Left cardiac atrium (tissue), 4 donors: ENCODE measurements around the gene BOLA1. TPM values are rescaled to one million over a fixed set of nuclear protein-coding genes. Genes with fewer than 3 reads are reported as not detected.
"Not testable (repeated sequence)": the region's sequence is repeated elsewhere in the genome, so short reads cannot be mapped to it uniquely, and the experiment has no call there.

ENCODE experiments used
- ATAC-seq, 2 donors: fragments of 200-7000 bp; cut with Tn5 transposase; one replicate each; pipeline ENCODE4 v1.9.1; 2020; ENCODE audit warnings: mild to moderate bottlenecking in 2 of 2, moderate library complexity in 2 of 2
- DNase-seq: peaks from one replicate; pipeline ENCODE4 v3.0.0-alpha.2; 2020
- intact Hi-C, 2 donors: fragments of 100-400 bp; cut with DNase I; formaldehyde crosslinking; loops; one replicate each; pipeline versions ENCODE4 v1.14.1 to v1.15.1; 2022 to 2023
- long read RNA-seq: library from polyadenylated mRNA; unstranded; transcript quantifications from one replicate; pipeline ENCODE4 v2.0.0, GENCODE V29; 2021
- total RNA-seq, 2 donors: library from RNA; stranded (reverse); fragmentation: NEBNext Ultra II Directional; extraction: Animal tissue kit (Norgen Biotek cat#: 25700); gene quantifications; one replicate each; pipeline ENCODE4 v1.2.1, GENCODE V29; 2021
- donor health status: DM: no; HTN: yes; CAD: no.
- donor health status: DM: no; HTN: yes; CAD: no; lungs with severe emphysema.
- donor health status: DM: yes; HTN: yes; CAD: no.
- donor health status: Dilated cardiomyopathy.

The BOLA1 gene
- 10 to 100 TPM; 13.0 to 16.0 TPM for total RNA-seq
- long read RNA-seq, partial matches to known transcripts, result 0 of 5 reads
- long read RNA-seq, other reads (novel, unspliced or antisense), result 2 of 5 reads

DNA sequence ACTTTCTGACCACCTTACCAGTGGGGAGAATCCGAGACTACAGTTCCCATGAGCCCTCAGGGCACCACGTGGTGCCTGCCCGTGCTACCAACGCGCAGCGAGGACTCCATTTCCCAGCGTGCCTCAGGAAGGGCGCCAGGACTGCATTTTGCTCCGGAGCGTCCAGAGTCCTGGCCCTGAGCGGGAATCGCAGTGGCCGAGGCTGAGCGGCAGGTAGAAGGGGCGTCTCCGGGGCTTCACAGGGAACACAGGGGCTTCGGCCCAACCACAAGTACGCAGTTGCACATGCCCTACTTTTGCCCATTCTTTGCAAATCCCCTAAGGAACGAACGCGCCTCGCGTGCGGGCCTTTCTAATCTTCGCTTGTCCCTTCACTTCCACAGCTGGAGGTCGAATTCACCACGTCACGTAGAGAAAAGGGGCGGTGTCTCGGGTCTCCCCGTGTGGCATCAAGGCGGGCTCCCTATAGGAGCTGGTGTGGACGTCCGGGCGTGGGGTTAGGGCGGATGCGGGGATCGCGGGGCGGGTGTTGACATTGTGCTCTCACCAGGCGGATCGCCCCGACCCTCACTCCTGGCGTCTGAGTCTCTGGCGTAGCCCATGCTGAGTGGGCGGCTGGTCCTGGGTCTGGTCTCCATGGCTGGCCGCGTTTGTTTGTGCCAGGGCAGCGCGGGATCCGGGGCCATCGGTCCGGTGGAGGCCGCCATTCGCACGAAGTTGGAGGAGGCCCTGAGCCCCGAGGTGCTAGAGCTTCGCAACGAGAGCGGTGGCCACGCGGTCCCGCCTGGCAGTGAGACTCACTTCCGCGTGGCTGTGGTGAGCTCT lies at the start of gene BOLA1:
Gene BOLA1, plus strand, starts transcription at position 109 of the 825 bp plus-strand sequence. Its CDS starts 492 bp downstream, at position 601.
- ATAC-seq (peak; percentile 99), DNase-seq (peak; percentile 96)
- intact Hi-C loops, result no loop called here

DNA sequence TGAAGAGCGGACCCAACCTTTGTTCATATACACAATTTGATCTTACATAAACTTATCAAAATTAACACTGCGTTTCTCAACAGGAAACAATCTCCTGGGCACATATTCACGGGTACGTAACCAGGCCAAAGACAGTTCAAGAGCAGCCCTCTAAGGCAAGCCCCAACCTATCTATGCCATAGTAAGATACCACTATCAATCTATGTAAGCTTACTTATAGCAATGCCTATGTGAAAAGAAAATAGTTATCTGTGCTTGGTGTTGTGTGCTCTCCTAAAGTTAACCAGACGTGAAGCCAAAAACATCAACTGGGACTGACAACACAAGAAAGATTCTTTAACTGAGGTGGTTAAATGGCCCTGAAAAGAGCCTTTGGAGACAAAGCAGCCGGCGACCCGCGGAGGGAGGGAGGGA lies 49.4 kb upstream of the BOLA1 start:
- DNase-seq, result no peak
- ATAC-seq, result no peak
- intact Hi-C loops, result no loop called here

- DNase-seq, intact Hi-C loops: not testable (repeated sequence)
- peak; percentile 88 to 90 for ATAC-seq
Measured at GRCh38 chr1:149850732-149851345, 48.5 kb upstream of the BOLA1 start.

DNA sequence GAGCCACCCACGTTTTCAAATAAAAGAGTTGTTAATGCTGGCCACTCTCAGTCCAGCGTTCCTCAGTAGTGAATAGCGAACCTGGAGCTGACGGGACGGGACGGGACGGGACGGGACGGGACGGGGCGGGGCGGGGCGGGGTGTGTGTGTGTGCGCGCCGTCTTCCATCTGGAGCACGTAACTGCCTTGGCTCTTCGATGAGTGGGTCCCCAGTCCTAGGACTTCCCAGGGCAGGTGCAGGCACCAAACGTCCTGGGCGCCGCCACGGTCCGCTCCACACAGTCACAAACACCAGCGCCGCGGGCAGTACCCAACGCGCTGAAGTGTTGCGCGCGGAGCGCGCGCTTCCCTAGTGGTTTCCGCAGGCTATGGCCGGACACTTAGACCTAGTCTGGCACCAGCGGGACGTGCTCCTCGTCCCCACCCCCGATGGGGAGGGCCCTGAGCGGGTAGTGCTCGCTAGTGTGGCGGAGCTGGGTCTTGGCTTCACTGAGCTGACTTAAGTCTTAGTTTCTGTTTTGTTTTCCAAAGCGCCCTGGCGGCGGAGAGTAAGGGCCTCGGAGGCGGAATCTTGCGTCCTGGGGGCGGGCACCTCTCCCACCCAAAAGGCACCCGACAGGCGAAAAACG lies 47.7 kb upstream of the BOLA1 start:
- DNase-seq, intact Hi-C loops: not testable (repeated sequence)
- peak; percentile 75 to 77 for ATAC-seq

- ATAC-seq, result peak; percentile 69 to 70
- intact Hi-C loops, DNase-seq: not testable (repeated sequence)
Measured at GRCh38 chr1:149852263-149852662, 47.1 kb upstream of the BOLA1 start.

- DNase-seq, intact Hi-C loops: not testable (repeated sequence)
- ATAC-seq, result peak; percentile 2 to 3
Measured at GRCh38 chr1:149860271-149860670, 39.1 kb upstream of the BOLA1 start.

DNA sequence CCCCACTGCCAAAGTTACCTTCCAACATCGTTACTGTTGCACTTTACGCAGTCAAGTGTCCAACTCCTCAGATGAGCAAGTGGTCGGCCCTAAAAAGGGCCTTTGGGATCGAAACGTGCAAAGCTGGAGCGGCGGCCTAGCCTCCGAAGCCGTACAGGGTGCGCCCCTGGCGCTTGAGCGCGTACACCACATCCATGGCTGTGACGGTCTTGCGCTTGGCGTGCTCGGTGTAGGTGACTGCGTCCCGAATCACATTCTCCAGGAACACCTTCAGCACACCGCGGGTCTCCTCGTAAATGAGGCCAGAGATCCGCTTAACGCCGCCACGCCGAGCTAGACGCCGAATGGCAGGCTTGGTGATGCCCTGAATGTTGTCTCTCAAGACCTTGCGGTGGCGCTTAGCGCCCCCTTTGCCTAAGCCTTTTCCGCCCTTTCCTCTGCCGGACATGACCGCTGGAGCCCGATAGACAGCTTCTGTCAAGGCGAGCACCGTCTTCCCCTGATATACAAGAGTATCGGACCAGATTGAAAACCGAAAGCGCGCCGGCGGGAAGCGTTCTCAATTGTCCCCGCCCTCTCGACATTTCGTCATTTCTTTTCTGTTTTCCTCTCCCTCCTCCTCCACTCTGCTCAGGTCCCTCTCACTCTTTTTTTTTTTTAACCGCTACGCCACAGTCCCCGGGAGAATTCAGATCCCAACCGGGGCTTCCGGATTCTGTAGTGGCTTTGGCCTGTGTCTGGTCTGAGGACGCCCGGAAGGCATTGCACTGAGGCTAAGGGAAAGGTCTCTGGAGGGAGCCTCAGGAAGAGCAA lies 38.5 kb upstream of the BOLA1 start:
- peak; percentile 86 to 91 for ATAC-seq
- DNase-seq, intact Hi-C loops: not testable (repeated sequence)

DNA sequence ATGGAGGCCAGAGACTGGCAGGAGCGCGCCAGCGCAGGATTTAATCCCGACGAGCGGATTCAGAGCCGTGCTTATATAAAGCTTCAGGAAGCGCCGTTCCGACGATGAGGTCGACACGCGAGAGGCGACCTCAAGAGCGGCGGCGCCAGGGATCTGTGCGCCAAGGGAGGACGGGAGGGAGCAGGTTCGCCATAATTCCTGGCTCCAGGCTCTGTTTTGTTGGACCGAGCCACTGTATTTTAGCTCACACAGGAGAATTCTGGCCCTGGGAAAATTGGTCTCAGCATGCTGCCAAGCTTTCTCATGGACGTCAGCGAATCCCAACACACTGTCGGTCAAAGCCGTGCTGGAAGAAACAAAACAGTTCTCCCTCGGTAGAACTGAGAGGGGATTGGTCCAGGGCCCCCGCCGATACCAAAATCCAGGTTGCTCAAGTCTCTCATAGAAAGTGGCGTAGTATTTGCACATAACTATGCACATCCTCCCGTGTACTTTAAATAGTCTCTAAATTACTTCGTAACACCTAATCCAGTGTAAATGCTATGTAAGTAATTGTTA lies 37.8 kb upstream of the BOLA1 start:
- peak; percentile 52 to 62 for ATAC-seq
- intact Hi-C loops, DNase-seq: not testable (repeated sequence)

- DNase-seq, intact Hi-C loops: not testable (repeated sequence)
- peak in 1 of 2 donors; percentile 48 for ATAC-seq
Measured at GRCh38 chr1:149866887-149867286, 32.5 kb upstream of the BOLA1 start.

GRCh38 chr1:149873060-149873459 lies 26.3 kb upstream of the BOLA1 start:
- DNase-seq, intact Hi-C loops, ATAC-seq: not testable (repeated sequence)

DNA sequence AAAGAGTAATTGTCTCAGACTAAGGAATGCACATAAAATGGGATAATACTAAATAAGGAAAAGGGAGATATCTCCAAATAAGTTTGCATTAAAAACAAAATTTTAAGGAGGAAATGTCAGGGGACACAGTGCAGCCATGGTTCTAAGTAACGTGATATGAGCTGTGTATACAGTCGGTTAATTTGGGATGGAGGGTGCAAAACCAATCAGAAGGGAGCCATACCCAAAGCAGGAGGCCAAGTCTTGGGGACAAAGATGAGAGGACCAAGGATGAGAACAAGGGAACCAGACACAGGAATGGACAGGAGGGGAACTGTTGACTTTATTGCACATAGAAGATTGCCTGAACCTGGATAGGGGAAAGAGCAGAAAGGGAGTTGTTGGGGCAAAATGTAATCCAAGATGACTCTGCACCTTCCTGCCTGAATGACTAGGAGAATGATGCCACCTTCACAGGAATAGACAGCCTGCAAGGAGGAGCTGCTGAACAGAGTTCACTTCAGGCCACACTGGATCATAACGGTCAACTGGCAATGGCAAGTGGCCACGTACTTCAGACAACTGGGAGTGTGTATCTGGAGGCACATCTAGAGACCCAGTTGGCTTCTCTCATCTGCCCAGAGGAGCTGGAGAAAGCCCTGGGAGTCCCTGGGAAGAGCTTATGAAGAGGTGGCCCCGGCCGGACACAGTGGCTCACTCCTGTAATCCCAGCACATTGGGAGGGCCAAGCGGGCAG lies 22.0 kb upstream of the BOLA1 start:
- no peak for DNase-seq
- ATAC-seq, result no peak
- intact Hi-C loops, result no loop called here

DNA sequence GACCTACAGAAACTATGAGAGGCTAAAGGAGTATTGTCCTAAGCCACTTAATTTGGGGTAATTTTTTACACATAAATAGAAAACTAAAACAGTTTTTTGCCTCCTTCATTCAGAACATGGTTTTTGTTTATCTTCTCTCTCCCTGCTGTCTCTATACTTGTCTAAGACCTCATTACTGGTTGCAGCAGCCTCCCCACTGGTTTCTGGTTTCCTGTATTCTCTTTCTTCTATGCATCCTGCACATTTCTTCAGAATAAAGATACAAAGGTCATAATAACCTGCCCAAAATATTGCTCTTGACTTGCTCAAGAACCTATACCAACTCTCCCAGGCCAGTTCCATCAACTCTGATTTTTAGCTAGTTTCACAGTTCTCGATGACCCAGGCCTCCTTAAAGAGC lies 19.8 kb upstream of the BOLA1 start:
- ATAC-seq, result no peak
- DNase-seq, result no peak
- intact Hi-C loops, result no loop called here

DNA sequence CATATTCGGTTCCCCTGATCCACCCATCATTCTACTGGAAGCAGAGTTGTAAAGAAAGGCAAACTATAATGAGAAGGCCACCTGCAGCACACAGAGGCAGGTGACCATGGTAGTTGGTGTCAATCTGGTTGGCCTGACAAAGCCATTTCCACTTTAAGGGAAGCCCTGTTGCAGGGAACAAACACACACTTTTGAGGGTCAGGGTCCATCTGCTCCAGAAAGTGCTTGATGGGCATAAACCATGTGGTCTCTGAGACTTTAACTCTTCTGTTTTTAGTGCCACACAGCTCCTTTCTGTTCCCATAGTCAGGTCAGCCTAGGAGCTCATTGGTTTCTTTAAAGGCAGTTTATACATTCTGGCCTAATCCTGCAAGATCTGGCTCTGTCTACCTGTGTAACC lies 17.5 kb upstream of the BOLA1 start:
- intact Hi-C loops, result no loop called here
- no peak for ATAC-seq
- no peak for DNase-seq

GRCh38 chr1:149883598-149884247 lies 15.6 kb upstream of the BOLA1 start:
- ATAC-seq (no peak), DNase-seq (no peak)
- intact Hi-C loops, result no loop called here

DNA sequence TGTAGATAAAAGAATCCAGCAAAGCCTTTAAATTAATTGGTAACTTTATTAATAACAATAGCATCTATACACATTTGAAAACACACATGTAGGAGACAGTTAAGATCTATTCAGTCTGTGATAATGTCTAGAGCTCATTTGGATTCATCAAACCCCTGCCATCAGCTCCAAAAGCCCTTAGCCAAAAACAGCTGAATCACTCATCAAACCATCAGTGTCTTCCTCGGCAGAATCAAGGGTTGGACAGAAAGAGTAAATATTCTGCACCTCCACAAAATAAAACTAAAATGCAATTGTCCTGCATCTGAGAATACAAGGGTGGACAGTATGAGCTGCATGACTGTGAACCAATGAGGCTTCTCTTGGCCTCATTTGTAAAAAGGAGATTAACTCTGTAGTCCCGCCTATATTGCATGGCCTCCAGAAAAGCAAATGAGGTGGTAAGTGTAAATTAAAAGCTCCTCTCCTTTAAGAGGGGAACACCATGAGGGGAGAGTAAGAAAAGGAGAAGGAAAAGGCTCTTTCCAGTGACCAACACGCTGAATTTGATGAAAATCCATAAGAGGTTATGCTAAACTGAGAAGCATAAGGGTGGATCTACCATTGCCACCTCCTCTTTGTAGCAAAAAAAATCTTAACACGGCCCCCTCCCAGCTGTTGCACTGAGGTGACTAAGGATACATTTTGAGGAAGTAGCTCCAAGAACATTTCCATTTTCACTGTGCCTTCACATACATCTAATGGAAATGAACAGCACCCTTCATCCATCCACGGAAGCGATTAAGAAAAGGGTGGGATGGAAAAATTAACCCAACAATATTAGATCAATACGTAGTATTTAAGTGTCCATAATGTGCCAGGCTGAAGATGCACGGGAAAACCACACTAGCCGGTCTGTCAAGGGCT lies 14.7 kb upstream of the BOLA1 start:
- intact Hi-C loops, result no loop called here
- DNase-seq (no peak), ATAC-seq (no peak)

DNA sequence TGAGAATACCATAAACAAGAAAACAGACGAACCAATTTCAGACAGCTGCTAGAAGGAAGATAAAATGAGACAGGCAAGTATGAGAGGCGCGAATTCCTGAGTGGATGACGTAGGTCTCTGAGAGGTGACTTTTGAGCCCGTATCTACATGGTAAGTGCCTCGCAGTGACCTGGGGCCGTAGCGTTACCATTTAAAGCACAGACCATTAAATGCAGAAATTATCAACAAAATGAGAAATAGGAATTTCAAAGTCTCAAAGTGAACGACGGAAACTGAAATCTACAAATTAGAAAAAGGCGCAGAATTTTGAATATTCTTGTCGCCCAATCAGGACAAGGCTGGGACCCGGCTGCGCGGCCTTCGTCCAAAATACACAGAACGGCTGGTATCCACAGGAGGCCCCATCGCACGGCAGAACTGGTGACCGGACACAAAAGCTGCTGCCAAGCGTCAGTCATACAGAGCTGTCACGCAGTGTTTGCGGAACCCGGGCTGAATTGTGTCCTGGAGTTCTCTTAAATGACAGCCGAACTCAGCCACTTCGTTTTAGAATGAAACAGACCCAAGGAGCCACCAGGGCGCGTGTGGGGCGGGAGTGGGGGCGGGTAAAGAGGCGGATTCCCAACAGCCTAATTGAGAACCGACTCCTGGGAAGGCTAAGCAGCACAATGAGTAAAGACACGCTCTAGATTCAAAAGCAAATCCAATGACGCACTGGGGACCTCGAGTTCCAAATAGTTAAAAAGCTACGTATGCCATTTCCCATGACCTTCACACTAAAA lies 13.8 kb upstream of the BOLA1 start:
- ATAC-seq (peak; percentile 62 to 70), DNase-seq (peak; percentile 93)
- intact Hi-C loops, result no loop called here
